Panc1 (cell line): ENCODE results near the gene MPPED1.

Source experiments
- CTCF ChIP-seq: fragments of 450-650 bp; IDR thresholded peaks from 2 replicates; pipeline ENCODE4 v1.5.1; 2017; ENCODE audit warnings: mild to moderate bottlenecking
- POLR2AphosphoS5 ChIP-seq: IDR thresholded peaks from 2 replicates; pipeline ENCODE4 v1.6.1; 2012; ENCODE audit warnings: mild to moderate bottlenecking, low read depth, low read length, moderate library complexity
- TCF7L2 ChIP-seq: IDR thresholded peaks from 2 replicates; pipeline ENCODE4 v1.6.1; 2011; ENCODE audit warnings: mild to moderate bottlenecking, low read depth, low read length, inconsistent platforms
- TF ChIP-seq, protein P1 (sequence below), 2 experiments: IDR thresholded peaks; 2 replicates each; pipeline ENCODE4 v1.6.1; 2011 to 2012; ENCODE audit warnings: low read depth in 2 of 2, control low read depth in 1 of 2, low read length in 1 of 2, mild to moderate bottlenecking in 1 of 2, moderate library complexity in 1 of 2; ENCODE audit not compliant: insufficient read depth in 1 of 2

- TF ChIP-seq CTCF = no peak
- TF ChIP-seq POLR2AphosphoS5 = no peak
- TF ChIP-seq TCF7L2 = no peak
- TF ChIP-seq, protein P1, sequence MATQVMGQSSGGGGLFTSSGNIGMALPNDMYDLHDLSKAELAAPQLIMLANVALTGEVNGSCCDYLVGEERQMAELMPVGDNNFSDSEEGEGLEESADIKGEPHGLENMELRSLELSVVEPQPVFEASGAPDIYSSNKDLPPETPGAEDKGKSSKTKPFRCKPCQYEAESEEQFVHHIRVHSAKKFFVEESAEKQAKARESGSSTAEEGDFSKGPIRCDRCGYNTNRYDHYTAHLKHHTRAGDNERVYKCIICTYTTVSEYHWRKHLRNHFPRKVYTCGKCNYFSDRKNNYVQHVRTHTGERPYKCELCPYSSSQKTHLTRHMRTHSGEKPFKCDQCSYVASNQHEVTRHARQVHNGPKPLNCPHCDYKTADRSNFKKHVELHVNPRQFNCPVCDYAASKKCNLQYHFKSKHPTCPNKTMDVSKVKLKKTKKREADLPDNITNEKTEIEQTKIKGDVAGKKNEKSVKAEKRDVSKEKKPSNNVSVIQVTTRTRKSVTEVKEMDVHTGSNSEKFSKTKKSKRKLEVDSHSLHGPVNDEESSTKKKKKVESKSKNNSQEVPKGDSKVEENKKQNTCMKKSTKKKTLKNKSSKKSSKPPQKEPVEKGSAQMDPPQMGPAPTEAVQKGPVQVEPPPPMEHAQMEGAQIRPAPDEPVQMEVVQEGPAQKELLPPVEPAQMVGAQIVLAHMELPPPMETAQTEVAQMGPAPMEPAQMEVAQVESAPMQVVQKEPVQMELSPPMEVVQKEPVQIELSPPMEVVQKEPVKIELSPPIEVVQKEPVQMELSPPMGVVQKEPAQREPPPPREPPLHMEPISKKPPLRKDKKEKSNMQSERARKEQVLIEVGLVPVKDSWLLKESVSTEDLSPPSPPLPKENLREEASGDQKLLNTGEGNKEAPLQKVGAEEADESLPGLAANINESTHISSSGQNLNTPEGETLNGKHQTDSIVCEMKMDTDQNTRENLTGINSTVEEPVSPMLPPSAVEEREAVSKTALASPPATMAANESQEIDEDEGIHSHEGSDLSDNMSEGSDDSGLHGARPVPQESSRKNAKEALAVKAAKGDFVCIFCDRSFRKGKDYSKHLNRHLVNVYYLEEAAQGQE (IDR thresholded peaks at IDR 0.05; ENCODE audit: insufficient read depth in 1 of 2, low read depth in 2 of 2, low read length in 1 of 2) = no peak
These were observed 108.8 kb downstream of the MPPED1 start for GRCh38 chr22:43520632-43521039.
